Fibroblast of skin of right biceps (primary cell): ENCODE results near the gene SRGAP2B.
A peak's percentile ranks its signal among the peaks of the same experiment; 100 is the strongest.
"Not testable (repeated sequence)": the region's sequence is repeated elsewhere in the genome, so short reads cannot be mapped to it uniquely, and the experiment has no call there.

Source experiments
- DNase-seq: peaks from one replicate; pipeline ENCODE4 v3.0.0-alpha.2; 2013

The SRGAP2B gene

GRCh38 chr1:145095284-145096057 lies at the start of gene SRGAP2B, which contains the start of gene FAM72D:
SRGAP2B (minus strand) TSS chr1:145095328; CDS start chr1:145092901, 2,427 bp downstream.
FAM72D (plus strand) TSS chr1:145095974; CDS start chr1:145096848, 874 bp downstream.
- DNase-seq: not testable (repeated sequence)

GRCh38 chr1:145144264-145144913 lies 49.3 kb upstream of the SRGAP2B start:
- DNase-seq: not testable (repeated sequence)

GRCh38 chr1:145140549-145140948 lies 45.4 kb upstream of the SRGAP2B start:
- not testable (repeated sequence) for DNase-seq

DNA sequence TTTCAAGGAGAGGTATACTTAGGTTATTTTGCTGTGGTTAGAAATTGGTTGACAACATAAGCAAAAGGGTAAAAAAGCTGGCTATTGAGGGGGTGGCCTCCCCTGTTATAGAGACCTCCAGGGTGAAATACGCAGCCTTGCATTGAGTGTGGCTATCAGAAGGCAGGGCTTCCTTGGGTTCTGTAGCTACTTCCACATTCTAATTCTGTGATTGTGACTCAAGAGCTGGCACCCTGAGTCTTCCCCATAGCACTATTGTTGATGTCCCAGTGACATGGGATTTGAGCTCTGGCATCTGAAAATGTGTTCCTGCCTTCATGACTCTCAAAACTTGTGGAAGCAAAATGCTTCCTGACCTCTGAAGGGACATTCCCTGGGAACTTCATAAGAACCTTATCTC lies 39.3 kb upstream of the SRGAP2B start:
- DNase-seq: not testable (repeated sequence)

DNA sequence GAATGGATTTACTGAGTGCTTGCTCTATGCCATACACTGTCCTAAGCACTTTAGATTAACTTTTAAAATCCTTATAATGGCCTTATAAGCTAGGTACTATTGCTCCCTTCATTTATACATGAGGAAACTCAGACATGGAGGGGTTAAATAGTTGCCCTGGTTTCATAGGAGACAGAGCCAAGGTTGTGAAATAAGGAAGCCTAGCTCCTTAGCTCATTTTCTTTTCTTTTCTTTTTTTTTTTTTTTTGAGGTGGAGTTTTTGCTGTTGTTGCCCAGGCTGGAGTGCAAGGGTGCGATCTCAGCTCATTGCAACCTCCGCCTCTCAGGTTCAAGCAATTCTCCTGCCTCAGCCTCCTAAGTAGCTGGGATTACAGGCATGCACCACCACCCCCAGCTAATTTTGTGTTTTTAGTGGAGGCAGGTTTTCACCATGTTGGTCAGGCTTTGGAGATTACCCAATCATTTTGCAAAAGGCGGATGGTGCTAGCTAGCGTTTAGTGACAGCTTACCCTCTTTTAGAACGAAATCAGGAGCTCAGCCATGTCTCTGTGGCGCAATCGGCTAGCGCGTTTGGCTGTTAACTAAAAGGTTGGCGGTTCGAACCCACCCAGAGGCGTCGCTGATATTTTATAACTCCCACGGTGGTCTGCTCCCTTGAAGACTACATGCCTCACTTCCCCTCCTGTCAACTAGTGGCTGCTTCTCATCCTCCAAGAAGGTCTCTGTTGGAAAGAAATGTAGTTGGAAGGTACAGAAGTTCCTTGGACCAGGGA lies 33.8 kb upstream of the SRGAP2B start:
- peak; percentile 5 for DNase-seq

- not testable (repeated sequence) for DNase-seq
Observed at GRCh38 chr1:145127144-145127543, 32.0 kb upstream of the SRGAP2B start.

- not testable (repeated sequence) for DNase-seq
Observed at GRCh38 chr1:145125112-145125511, 30.0 kb upstream of the SRGAP2B start.

- DNase-seq: not testable (repeated sequence)
Observed at GRCh38 chr1:145123992-145124641, 29.0 kb upstream of the SRGAP2B start.

- not testable (repeated sequence) for DNase-seq
Observed at GRCh38 chr1:145123062-145123395, 27.9 kb upstream of the SRGAP2B start.

GRCh38 chr1:145122344-145123061 lies 27.4 kb upstream of the SRGAP2B start:
- DNase-seq: not testable (repeated sequence)

GRCh38 chr1:145119842-145120241 lies 24.7 kb upstream of the SRGAP2B start:
- DNase-seq: not testable (repeated sequence)

DNA sequence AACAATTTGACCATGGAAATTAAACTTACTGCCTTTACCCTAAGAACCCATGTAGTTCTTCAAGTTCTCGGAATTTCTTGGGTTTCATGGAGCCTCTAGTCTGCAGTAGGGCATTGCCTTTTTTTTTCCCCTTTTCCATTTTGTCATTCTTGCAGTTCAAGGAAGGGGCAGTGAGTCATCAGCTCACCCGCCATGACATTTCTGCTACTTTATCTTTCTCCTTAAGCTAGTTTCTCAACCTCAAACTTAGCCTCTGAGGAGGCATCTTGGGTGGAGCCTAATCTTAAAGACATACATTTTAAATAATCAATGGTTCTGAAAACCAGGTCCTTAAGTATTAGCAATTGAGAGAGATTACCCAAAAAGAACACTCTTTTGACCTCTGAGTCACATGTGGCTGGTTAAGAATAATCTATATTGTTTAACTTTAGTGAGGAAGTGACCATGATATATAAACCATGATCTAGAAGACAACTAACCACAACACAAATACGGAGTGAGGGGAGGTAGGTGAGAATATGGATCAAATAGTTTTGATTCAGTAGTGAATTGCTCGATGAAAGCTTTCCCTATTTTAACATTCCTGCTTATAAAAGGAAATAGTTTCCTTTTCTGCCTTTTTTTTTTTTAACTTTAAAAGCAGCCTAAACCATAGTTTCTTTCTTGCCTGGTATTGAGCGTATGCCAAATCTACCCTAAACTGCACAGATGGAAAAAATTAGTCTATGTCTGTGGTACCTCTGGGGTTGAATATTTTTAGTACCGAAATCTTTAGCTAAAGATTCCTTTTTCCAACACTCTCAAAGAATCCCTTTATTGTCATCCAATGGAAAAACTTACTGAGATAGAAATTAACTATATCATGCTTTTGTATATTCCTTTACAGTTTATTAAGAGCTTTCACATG lies 20.7 kb upstream of the SRGAP2B start:
- DNase-seq: not testable (repeated sequence)

DNA sequence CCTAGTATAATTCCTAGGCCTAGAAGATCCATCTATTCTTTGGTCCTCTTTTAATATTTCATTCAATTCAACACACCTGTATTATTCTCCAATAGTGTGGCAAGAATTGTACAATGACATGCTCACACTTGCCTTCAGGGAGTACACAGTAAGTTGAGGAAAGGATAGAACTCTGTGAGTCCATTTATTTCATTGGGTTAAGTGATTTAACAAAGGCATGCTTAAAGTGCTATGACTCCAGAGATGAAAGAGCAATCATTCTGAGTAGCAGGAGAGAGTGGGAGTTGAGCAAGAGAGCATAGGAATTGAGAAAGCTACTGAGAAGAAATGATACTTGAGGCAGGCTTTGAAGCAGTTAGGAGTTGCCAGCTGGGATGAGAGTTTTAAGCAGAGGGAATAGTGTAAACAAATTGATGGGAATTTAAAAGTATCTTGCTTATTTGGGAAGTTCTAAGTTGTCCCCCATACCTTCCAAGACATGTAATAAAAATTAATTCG lies 19.5 kb upstream of the SRGAP2B start:
- DNase-seq: not testable (repeated sequence)

DNA sequence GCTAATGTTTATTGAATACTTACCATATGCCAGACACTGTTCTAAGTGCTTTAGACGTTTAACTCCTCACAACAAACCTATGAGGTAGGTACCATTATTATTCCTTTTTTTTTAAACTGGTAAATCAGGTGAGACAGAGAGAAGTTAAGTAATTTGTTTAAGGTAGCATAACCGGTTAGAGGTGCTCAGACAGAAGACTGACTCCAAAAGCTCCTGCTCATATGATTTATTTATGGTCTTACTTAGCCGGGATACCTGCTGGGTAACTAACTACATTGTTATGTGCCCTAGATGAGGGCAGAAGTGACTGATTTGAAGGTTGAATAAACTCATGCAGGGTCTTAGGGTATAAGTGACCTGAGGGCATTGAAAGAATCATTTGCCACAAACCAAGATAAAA lies 17.6 kb upstream of the SRGAP2B start:
- DNase-seq: not testable (repeated sequence)

- not testable (repeated sequence) for DNase-seq
Observed at GRCh38 chr1:145111674-145112073, 16.5 kb upstream of the SRGAP2B start.

DNA sequence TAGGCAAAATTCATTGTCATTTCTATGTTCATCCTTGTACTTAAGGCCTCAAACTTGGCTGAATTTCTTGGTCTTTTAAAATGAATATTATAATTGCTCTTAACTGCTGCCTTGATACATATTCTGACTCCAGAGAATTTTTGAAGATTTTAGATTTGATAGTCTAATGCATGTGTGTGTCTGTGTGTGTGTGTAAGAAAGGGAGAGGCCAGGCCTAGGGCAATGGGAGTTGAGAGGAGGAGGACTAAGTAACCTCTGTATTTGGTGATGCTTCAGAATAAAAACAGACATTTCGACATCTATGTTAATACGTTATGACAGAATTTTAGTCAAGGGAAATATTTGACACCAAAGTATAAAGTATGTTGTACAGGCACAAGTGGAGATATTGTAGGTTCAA lies 8.2 kb upstream of the SRGAP2B start:
- not testable (repeated sequence) for DNase-seq

- DNase-seq: not testable (repeated sequence)
Observed at GRCh38 chr1:145101725-145102124, 6.6 kb upstream of the SRGAP2B start.

- not testable (repeated sequence) for DNase-seq
Observed at GRCh38 chr1:145094655-145095211, 395 bp downstream of the SRGAP2B start.

- peak; percentile 3 for DNase-seq
Observed at GRCh38 chr1:145093517-145094149, 1.5 kb downstream of the SRGAP2B start.
